Measurements from ENCODE around the gene CCSER2. TPM values are rescaled to one million over a fixed set of nuclear protein-coding genes. Genes with fewer than 3 reads are reported as not detected.

CCSER2 gene
- total RNA-seq, 1 experiment from 2014 or later, result 28.9 TPM

DNA sequence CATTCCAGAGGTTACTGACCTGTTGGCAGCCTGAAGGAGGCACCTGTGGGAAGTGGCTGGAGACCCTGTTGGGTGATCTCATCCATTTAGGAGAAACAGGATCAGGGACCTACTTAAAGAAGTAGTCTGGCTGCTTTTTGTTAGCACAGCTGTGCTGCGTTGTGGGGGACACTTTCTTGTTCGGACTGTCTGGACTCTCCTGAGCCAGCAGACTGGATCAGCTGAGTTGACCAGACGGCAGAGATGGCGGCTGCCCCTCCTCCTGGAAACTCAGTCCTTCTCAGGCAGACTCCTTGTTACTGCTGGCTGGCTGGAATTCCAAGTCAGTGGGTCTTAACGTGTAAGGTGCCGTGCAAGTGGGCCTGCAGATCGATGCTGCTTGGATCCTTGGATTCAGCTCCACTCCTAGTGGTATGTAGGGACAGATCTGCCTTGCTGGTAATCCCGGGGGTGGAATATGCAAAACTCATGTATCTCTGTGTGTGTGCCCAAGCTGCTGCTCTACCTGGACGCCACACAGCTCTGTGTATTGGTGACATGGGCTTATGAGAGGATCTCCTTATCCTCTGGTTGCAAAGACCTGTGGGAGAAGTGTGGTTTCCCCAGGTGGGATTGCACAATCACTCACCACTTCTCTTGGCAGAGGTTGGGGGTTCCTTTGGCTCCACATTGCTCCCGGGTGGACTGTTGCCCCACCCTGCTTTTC lies 87.3 kb downstream of the CCSER2 start:
- intact Hi-C loops (cut with micrococcal nuclease), result no loop called here
- DNase-seq (ENCODE audit: low read depth, low spot score), result no peak

More for the DNA sequence above, 87.3 kb downstream of the CCSER2 start:
- ChIA-PET CTCF (interaction anchor here (1.2 kb wide), 1 partner anchor 14 kb away, joined by 4 read pairs; no protein-coding TSS in a partner anchor), RAD21 (ENCODE audit: low non-redundant PET in 1 of 2, low total read pairs in 2 of 2, uncharacterized antibody in 2 of 2, unreplicated experiment in 2 of 2) (no interaction called here), POLR2A (no interaction called here)
- H3K4me1 ChIP-seq (ENCODE audit: control insufficient read depth in 1 of 2, insufficient read depth in 2 of 2, low read length in 2 of 2), result no peaks in the 10 kb centered on the region
- ATAC-seq, result no peak
- H3K27ac ChIP-seq (ENCODE audit: low read depth, low read length), result no peak overlapping the region
- no peak overlapping the region for H3K4me2 ChIP-seq (ENCODE audit: low read length)
- H2AFZ ChIP-seq (ENCODE audit: low read depth, low read length, poor library complexity, severe bottlenecking), result no peak overlapping the region
- H3K9me2 ChIP-seq (ENCODE audit: insufficient read depth), result no peaks in the 10 kb centered on the region
- peaks cover 9% of the 10 kb centered on the region for H3K79me2 ChIP-seq (ENCODE audit: insufficient read depth, low read length)
- H3K27me3 ChIP-seq (ENCODE audit: insufficient read depth, low read length), result no peaks in the 10 kb centered on the region
- H3K9me3 ChIP-seq (ENCODE audit: control insufficient read depth in 1 of 2, insufficient read depth in 1 of 2, low read depth in 1 of 2, low read length in 2 of 2), result peaks cover 0 to 3% of the 10 kb centered on the region in 2 experiments; a peak in 2 of 4 replicates
- H3K4me3 ChIP-seq (replicated peaks in 1 of 2; ENCODE audit: low read depth in 1 of 2, low read length in 2 of 2), result no peak overlapping the region
- H4K20me1 ChIP-seq (ENCODE audit: insufficient read depth), result no peaks in the 10 kb centered on the region
- BruUV-seq (replicated peaks), result no TSS peak
- no peak for TF ChIP-seq SP1 (IDR thresholded peaks at IDR 0.05; ENCODE audit: low read depth)
- TF ChIP-seq POLR2A (IDR thresholded peaks at IDR 0.05; ENCODE audit: borderline replicate concordance, extremely low read depth, insufficient read depth, insufficient read length), result no peak
- TF ChIP-seq TCF7L2 (IDR thresholded peaks at IDR 0.05; ENCODE audit: borderline replicate concordance, extremely low read depth, insufficient read depth, insufficient read length), result no peak
- no peak for TF ChIP-seq RAD21 (IDR thresholded peaks at IDR 0.05; ENCODE audit: low read depth)
- TF ChIP-seq, protein P1, sequence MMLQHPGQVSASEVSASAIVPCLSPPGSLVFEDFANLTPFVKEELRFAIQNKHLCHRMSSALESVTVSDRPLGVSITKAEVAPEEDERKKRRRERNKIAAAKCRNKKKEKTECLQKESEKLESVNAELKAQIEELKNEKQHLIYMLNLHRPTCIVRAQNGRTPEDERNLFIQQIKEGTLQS (IDR thresholded peaks at IDR 0.05), result no peak
- no peak for TF ChIP-seq CBX3 (IDR thresholded peaks at IDR 0.05; ENCODE audit: low read depth)
- TF ChIP-seq ZFX (IDR thresholded peaks at IDR 0.05), result no peak
- no peak for TF ChIP-seq EZH2phosphoT487 (IDR thresholded peaks at IDR 0.05; ENCODE audit: borderline replicate concordance)
- no peak for TF ChIP-seq EZH2 (IDR thresholded peaks at IDR 0.05)
- TF ChIP-seq SRF (IDR thresholded peaks at IDR 0.05; ENCODE audit: low read depth), result no peak
- TF ChIP-seq SIN3A (IDR thresholded peaks at IDR 0.05; ENCODE audit: low read depth), result no peak
- no peak for TF ChIP-seq ZNF274 (IDR thresholded peaks at IDR 0.05; ENCODE audit: low read depth, low read length)
- TF ChIP-seq ELF1 (IDR thresholded peaks at IDR 0.05; ENCODE audit: borderline replicate concordance, low read depth), result no peak
- no peak for TF ChIP-seq JUND (IDR thresholded peaks at IDR 0.05)
- TF ChIP-seq, protein P2, sequence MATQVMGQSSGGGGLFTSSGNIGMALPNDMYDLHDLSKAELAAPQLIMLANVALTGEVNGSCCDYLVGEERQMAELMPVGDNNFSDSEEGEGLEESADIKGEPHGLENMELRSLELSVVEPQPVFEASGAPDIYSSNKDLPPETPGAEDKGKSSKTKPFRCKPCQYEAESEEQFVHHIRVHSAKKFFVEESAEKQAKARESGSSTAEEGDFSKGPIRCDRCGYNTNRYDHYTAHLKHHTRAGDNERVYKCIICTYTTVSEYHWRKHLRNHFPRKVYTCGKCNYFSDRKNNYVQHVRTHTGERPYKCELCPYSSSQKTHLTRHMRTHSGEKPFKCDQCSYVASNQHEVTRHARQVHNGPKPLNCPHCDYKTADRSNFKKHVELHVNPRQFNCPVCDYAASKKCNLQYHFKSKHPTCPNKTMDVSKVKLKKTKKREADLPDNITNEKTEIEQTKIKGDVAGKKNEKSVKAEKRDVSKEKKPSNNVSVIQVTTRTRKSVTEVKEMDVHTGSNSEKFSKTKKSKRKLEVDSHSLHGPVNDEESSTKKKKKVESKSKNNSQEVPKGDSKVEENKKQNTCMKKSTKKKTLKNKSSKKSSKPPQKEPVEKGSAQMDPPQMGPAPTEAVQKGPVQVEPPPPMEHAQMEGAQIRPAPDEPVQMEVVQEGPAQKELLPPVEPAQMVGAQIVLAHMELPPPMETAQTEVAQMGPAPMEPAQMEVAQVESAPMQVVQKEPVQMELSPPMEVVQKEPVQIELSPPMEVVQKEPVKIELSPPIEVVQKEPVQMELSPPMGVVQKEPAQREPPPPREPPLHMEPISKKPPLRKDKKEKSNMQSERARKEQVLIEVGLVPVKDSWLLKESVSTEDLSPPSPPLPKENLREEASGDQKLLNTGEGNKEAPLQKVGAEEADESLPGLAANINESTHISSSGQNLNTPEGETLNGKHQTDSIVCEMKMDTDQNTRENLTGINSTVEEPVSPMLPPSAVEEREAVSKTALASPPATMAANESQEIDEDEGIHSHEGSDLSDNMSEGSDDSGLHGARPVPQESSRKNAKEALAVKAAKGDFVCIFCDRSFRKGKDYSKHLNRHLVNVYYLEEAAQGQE (IDR thresholded peaks at IDR 0.05; ENCODE audit: low read depth), result no peak
- TF ChIP-seq YY1 (IDR thresholded peaks at IDR 0.05; ENCODE audit: extremely low read depth, insufficient replicate concordance, low read depth, low read length), result no peak
- no peak for TF ChIP-seq EGR1 (IDR thresholded peaks at IDR 0.05; ENCODE audit: low read depth)
- TF ChIP-seq, protein P3, sequence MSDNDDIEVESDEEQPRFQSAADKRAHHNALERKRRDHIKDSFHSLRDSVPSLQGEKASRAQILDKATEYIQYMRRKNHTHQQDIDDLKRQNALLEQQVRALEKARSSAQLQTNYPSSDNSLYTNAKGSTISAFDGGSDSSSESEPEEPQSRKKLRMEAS (IDR thresholded peaks at IDR 0.05), result no peak
- 0 out of 4 replicates have a peak, but pooled peaks cover 0 to 2% of the 10 kb centered on the region in 2 experiments for H3K36me3 ChIP-seq (ENCODE audit: control insufficient read depth in 1 of 2, insufficient read depth in 2 of 2, low read length in 2 of 2)
- no peak overlapping the region for H3K9ac ChIP-seq (ENCODE audit: low read length)
